ENCODE measurements around the gene CEACAM4.

DNA sequence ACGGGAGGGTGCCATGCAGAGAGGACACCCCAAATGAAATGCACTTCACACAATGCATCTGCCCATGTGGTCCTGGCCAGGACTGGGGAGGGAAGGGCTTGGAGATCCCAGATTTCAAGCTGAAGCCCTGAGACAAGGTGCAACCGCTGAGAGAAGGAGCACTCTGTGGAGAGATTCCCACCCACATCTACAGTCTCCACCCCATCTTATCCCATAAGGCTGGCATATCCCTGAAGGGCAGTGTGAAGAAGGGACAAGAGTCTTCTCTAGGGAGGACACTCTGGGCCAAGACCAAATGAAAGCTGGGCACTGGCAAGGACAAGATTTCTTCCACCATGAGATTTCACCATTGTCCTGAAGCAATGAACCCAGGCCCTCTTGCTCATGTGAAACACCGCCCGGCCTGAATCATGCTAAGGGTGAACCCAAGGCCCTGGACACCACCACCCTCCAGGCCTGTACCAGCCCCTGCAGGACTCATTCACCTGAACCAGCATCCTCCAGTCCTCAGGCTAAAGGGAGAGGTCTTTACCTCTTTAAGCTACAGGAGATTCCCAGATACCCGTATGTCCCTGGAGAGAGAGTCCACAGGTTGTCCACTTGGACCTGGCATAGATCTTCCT is 20.5 kb downstream of the CEACAM4 start:
- TF ChIP-seq, protein P1, sequence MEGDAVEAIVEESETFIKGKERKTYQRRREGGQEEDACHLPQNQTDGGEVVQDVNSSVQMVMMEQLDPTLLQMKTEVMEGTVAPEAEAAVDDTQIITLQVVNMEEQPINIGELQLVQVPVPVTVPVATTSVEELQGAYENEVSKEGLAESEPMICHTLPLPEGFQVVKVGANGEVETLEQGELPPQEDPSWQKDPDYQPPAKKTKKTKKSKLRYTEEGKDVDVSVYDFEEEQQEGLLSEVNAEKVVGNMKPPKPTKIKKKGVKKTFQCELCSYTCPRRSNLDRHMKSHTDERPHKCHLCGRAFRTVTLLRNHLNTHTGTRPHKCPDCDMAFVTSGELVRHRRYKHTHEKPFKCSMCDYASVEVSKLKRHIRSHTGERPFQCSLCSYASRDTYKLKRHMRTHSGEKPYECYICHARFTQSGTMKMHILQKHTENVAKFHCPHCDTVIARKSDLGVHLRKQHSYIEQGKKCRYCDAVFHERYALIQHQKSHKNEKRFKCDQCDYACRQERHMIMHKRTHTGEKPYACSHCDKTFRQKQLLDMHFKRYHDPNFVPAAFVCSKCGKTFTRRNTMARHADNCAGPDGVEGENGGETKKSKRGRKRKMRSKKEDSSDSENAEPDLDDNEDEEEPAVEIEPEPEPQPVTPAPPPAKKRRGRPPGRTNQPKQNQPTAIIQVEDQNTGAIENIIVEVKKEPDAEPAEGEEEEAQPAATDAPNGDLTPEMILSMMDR (IDR thresholded peaks at IDR 0.05; ENCODE audit: poor library complexity) = no peak
- TF ChIP-seq EZH2 (IDR thresholded peaks at IDR 0.05; ENCODE audit: borderline replicate concordance) = no peak

Measured in hepatocyte (in vitro differentiated cells).